ENCODE data around the gene RELL1. TPM values are rescaled to one million over a fixed set of nuclear protein-coding genes. Genes with fewer than 3 reads are reported as not detected.

Gene RELL1
- total RNA-seq, 1 donor: 61.2 TPM

DNA sequence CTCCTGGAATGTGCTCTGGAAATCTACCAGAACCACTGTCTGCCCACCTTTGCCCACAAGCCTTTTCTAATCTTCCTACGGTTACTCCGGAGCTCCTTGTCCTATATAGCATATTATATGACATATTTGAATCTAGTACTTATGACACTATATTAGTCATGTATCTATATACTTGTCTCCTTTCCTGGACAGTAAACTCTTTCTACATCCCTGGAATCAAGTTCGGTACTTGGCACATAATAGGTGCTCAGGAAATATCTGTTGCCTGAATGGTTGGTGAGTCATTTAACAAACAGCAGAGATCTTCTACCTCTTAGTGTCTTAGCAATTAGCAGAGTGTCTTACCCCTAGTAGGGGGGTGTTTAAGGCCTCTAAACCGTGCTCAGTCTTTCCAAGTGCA, 123.6 kb downstream of the RELL1 start:
- Histone ChIP-seq H3K4me3 (ENCODE audit: insufficient read depth, low read length) (no peak overlapping the region), H3K79me2 (ENCODE audit: insufficient read depth, low read length) (no peaks in the 10 kb centered on the region), H3K4me2 (ENCODE audit: insufficient read depth, low read length) (no peak overlapping the region), H4K20me1 (ENCODE audit: insufficient read depth, low read length) (no peaks in the 10 kb centered on the region), H3K27me3 (ENCODE audit: insufficient read depth, low read length) (peaks cover 6% of the 10 kb centered on the region), H3K27ac (ENCODE audit: low read depth, low read length) (no peak overlapping the region), H3K4me1 (ENCODE audit: insufficient read depth, low read length) (no peaks in the 10 kb centered on the region), H2AFZ (ENCODE audit: low read length) (no peak overlapping the region), H3K9me3 (ENCODE audit: low read depth, low read length) (no peaks in the 10 kb centered on the region), H3K36me3 (ENCODE audit: insufficient read depth, low read length) (no peaks in the 10 kb centered on the region)
- TF ChIP-seq, protein P1, sequence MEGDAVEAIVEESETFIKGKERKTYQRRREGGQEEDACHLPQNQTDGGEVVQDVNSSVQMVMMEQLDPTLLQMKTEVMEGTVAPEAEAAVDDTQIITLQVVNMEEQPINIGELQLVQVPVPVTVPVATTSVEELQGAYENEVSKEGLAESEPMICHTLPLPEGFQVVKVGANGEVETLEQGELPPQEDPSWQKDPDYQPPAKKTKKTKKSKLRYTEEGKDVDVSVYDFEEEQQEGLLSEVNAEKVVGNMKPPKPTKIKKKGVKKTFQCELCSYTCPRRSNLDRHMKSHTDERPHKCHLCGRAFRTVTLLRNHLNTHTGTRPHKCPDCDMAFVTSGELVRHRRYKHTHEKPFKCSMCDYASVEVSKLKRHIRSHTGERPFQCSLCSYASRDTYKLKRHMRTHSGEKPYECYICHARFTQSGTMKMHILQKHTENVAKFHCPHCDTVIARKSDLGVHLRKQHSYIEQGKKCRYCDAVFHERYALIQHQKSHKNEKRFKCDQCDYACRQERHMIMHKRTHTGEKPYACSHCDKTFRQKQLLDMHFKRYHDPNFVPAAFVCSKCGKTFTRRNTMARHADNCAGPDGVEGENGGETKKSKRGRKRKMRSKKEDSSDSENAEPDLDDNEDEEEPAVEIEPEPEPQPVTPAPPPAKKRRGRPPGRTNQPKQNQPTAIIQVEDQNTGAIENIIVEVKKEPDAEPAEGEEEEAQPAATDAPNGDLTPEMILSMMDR (IDR thresholded peaks at IDR 0.05; ENCODE audit: extremely low read depth, low read depth, low read length): no peak
- no peak for DNase-seq (ENCODE audit: insufficient read length, low spot score, missing footprints)

DNA sequence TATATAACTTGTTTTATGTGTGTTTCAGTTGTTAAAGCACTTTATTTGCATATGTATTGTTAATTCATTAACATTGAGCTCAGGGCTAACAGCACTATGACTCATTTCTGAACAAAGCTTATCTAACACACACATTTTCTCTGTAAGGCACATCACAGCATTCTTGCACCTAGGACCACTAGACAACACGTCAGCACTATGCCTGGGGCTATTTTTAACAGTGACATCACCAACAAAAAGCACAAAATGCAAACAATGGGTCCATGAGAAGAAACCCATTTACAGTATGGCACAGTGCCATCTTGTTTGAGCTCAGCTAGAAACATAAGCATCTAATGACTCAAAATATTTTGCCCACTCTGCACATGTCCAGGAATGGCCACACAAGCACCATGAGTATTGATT, 124.4 kb downstream of the RELL1 start:
- peaks cover 6% of the 10 kb centered on the region for H3K27me3 ChIP-seq (ENCODE audit: insufficient read depth, low read length)
- H3K4me3 ChIP-seq (ENCODE audit: insufficient read depth, low read length): no peak overlapping the region
- H3K36me3 ChIP-seq (ENCODE audit: insufficient read depth, low read length): no peaks in the 10 kb centered on the region
- no peaks in the 10 kb centered on the region for H3K4me1 ChIP-seq (ENCODE audit: insufficient read depth, low read length)
- no peaks in the 10 kb centered on the region for H3K9me3 ChIP-seq (ENCODE audit: low read depth, low read length)
- H3K27ac ChIP-seq (ENCODE audit: low read depth, low read length): no peak overlapping the region
- H3K4me2 ChIP-seq (ENCODE audit: insufficient read depth, low read length): no peak overlapping the region
- no peaks in the 10 kb centered on the region for H3K79me2 ChIP-seq (ENCODE audit: insufficient read depth, low read length)
- TF ChIP-seq, protein P1 (IDR thresholded peaks at IDR 0.05; ENCODE audit: extremely low read depth, low read depth, low read length): no peak
- no peak for DNase-seq (ENCODE audit: insufficient read length, low spot score, missing footprints)
- no peaks in the 10 kb centered on the region for H4K20me1 ChIP-seq (ENCODE audit: insufficient read depth, low read length)
- no peak overlapping the region for H2AFZ ChIP-seq (ENCODE audit: low read length)

DNA sequence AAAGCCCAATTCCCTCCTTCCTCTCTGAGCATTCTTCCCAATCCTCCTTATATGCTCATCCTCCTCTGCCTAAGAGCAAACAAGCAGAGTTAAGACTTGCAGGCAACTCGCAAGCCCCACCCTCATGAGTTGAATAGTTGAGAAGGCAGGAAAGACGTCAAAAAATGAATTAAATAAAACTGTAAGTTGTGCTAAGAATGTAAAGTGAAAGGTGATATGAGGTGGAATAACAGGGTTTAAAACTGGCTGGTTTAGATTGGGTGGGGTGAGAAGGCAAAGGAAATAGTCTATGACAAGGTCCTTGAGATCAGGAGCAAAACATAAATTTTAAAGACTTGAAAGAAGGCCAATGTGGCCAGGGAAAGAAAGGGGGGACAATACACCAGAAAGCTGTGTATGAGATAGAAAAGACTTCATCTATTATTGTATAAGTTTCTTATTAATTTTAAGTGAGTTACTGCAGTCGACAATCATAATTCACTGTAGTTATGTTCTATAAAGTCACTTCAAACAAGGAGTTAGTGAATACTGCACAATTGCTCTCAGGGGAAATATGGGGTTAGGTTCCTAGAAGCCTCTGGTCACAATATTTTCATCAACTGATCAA, 124.9 kb downstream of the RELL1 start:
- TF ChIP-seq, protein P1 (IDR thresholded peaks at IDR 0.05; ENCODE audit: extremely low read depth, low read depth, low read length): no peak
- no peak for DNase-seq (ENCODE audit: insufficient read length, low spot score, missing footprints)
- Histone ChIP-seq H2AFZ (ENCODE audit: low read length) (no peak overlapping the region), H3K4me2 (ENCODE audit: insufficient read depth, low read length) (no peak overlapping the region), H3K4me1 (ENCODE audit: insufficient read depth, low read length) (no peaks in the 10 kb centered on the region), H4K20me1 (ENCODE audit: insufficient read depth, low read length) (no peaks in the 10 kb centered on the region), H3K4me3 (ENCODE audit: insufficient read depth, low read length) (no peak overlapping the region), H3K9me3 (ENCODE audit: low read depth, low read length) (no peaks in the 10 kb centered on the region), H3K79me2 (ENCODE audit: insufficient read depth, low read length) (no peaks in the 10 kb centered on the region), H3K27ac (ENCODE audit: low read depth, low read length) (no peak overlapping the region), H3K27me3 (ENCODE audit: insufficient read depth, low read length) (peaks cover 6% of the 10 kb centered on the region), H3K36me3 (ENCODE audit: insufficient read depth, low read length) (no peaks in the 10 kb centered on the region)

Small RNA genes within 50 kb of the gene (small RNA-seq; reads per million reads assigned to genes)
- not detected for gene RF00019

Other genes with a start within 250 kb of the RELL1 start
- 17.1 and 20.3 TPM in 2 replicates for gene PGM2, start 140.3 kb upstream of the RELL1 start, total RNA-seq
- gene TBC1D1, start 204.7 kb upstream of the RELL1 start, total RNA-seq: 66.6 and 81.0 TPM in 2 replicates